Gastroesophageal sphincter (tissue), 4 donors: ENCODE results near the gene CAMKMT. TPM values are rescaled to one million over a fixed set of nuclear protein-coding genes. Genes with fewer than 3 reads are reported as not detected.

Experiments
- ATAC-seq: fragments of 150-250 bp; one replicate; pipeline ENCODE4 v1.9.1; 2016; ENCODE audit warnings: mild to moderate bottlenecking, moderate library complexity
- H3K27ac ChIP-seq, 4 donors: fragments of 200-600 bp; sonication (generic) in 3 of 4; 1 replicate in 3 of 4; 2 replicates in 1 of 4; pipeline ENCODE4 v1.5.1; 2016 to 2019
- H3K27me3 ChIP-seq: fragments of 200-600 bp; sonication (generic); one replicate; pipeline ENCODE4 v1.5.1; 2019
- H3K36me3 ChIP-seq, 2 donors: fragments of 200-600 bp; sonication (generic); one replicate each; pipeline ENCODE4 v1.5.1; 2019; ENCODE audit warnings: control low read depth in 1 of 2
- H3K4me1 ChIP-seq, 3 donors: fragments of 200-600 bp; sonication (generic); 1 replicate in 2 of 3; 2 replicates in 1 of 3; pipeline ENCODE4 v1.5.1; 2016 to 2019; ENCODE audit warnings: control low read depth in 2 of 3
- H3K4me3 ChIP-seq, 2 donors: fragments of 200-600 bp; sonication (generic); one replicate each; pipeline ENCODE4 v1.5.1; 2019; ENCODE audit warnings: mild to moderate bottlenecking in 1 of 2, moderate library complexity in 1 of 2
- H3K9me3 ChIP-seq, 3 donors: fragments of 200-600 bp; sonication (generic); one replicate each; pipeline ENCODE4 v1.5.1; 2017 to 2019; ENCODE audit warnings: control low read depth in 2 of 3
- CTCF ChIP-seq, 4 experiments: fragments of 200-600 bp in 2 of 4; fragments of 450-650 bp in 2 of 4; sonication (generic) in 1 of 4; IDR thresholded peaks; one replicate each; pipeline ENCODE4 v1.5.1; 2017 to 2019; ENCODE audit warnings: antibody characterized with exemption in 4 of 4, mild to moderate bottlenecking in 2 of 4, moderate library complexity in 2 of 4
- EP300 ChIP-seq: sonication (generic); formaldehyde crosslinking; IDR thresholded peaks from one replicate; pipeline ENCODE4 v1.6.1; 2017; ENCODE audit warnings: antibody characterized with exemption, mild to moderate bottlenecking
- POLR2A ChIP-seq, 2 donors: fragments of 450-650 bp; IDR thresholded peaks; one replicate each; pipeline ENCODE4 v1.6.1; 2017; ENCODE audit warnings: antibody characterized with exemption in 2 of 2, mild to moderate bottlenecking in 2 of 2, moderate library complexity in 1 of 2
- POLR2AphosphoS5 ChIP-seq: sonication (generic); formaldehyde crosslinking; IDR thresholded peaks from one replicate; pipeline ENCODE4 v1.6.1; 2017; ENCODE audit warnings: antibody characterized with exemption
- WGBS, 2 donors: methylation state at CpG; one replicate each; pipeline ENCODE4 v1.1.5; 2018; ENCODE audit warnings: low coverage in 1 of 2; 5-methylcytosine and 5-hydroxymethylcytosine counted together
- total RNA-seq, 4 donors: library from RNA; depleted of rRNA; stranded (reverse); fragments of >200 nt; gene quantifications; one replicate each; pipeline ENCODE4 v1.1.0, GENCODE V29; 2016

The CAMKMT gene
- total RNA-seq, 4 donors from 2014 or later = 4.2 to 19.5 (median 11.0) TPM

- Histone ChIP-seq H3K9me3 (no peaks in the 10 kb centered on the region), H3K4me1 (no peaks in the 10 kb centered on the region), H3K27ac (no peak overlapping the region), H3K36me3 (no peaks in the 10 kb centered on the region), H3K4me3 (no peak overlapping the region), H3K27me3 (no peaks in the 10 kb centered on the region)
- TF ChIP-seq EP300 (no peak), POLR2AphosphoS5 (no peak), POLR2A (IDR thresholded peaks at IDR 0.05) (no peak), CTCF (IDR thresholded peaks at IDR 0.05) (no peak)
- no peak for ATAC-seq
- 86 to 90% methylated on average over 1 to 2 of the region's 2 CpGs for WGBS, 2 donors
Observed at GRCh38 chr2:44671276-44671675, 309.5 kb downstream of the CAMKMT start.

GRCh38 chr2:44671916-44672315 lies 310.2 kb downstream of the CAMKMT start:
- no peak for ATAC-seq
- no peaks in the 10 kb centered on the region for H3K36me3 ChIP-seq
- 83 to 86% methylated on average over 4 of the region's 5 CpGs for WGBS, 2 donors

GRCh38 chr2:44672431-44672830 lies 310.7 kb downstream of the CAMKMT start:
- H3K27me3 ChIP-seq = no peaks in the 10 kb centered on the region
- no peak overlapping the region for H3K4me3 ChIP-seq
- no peaks in the 10 kb centered on the region for H3K4me1 ChIP-seq
- 43 to 80% methylated on average over 1 of the region's 1 CpG for WGBS, 2 donors
- no peak for ATAC-seq
- H3K36me3 ChIP-seq = no peaks in the 10 kb centered on the region
- no peak for TF ChIP-seq POLR2A (IDR thresholded peaks at IDR 0.05)
- TF ChIP-seq CTCF (IDR thresholded peaks at IDR 0.05) = no peak
- TF ChIP-seq EP300 = no peak
- TF ChIP-seq POLR2AphosphoS5 = no peak
- no peaks in the 10 kb centered on the region for H3K9me3 ChIP-seq
- H3K27ac ChIP-seq = no peak overlapping the region

More at GRCh38 chr2:44671916-44672315, 310.2 kb downstream of the CAMKMT start:
- no peak overlapping the region for H3K4me3 ChIP-seq
- H3K27ac ChIP-seq = no peak overlapping the region
- no peaks in the 10 kb centered on the region for H3K27me3 ChIP-seq
- no peaks in the 10 kb centered on the region for H3K9me3 ChIP-seq
- TF ChIP-seq EP300 (no peak), CTCF (IDR thresholded peaks at IDR 0.05) (no peak), POLR2A (IDR thresholded peaks at IDR 0.05) (no peak), POLR2AphosphoS5 (no peak)
- H3K4me1 ChIP-seq = no peaks in the 10 kb centered on the region

GRCh38 chr2:44674473-44675284 lies 312.9 kb downstream of the CAMKMT start:
- Histone ChIP-seq H3K27me3 (no peaks in the 10 kb centered on the region), H3K27ac (no peak overlapping the region), H3K9me3 (no peaks in the 10 kb centered on the region), H3K36me3 (no peaks in the 10 kb centered on the region), H3K4me1 (no peaks in the 10 kb centered on the region), H3K4me3 (no peak overlapping the region)
- no peak for TF ChIP-seq POLR2A (IDR thresholded peaks at IDR 0.05)
- TF ChIP-seq EP300 = no peak
- TF ChIP-seq CTCF (IDR thresholded peaks at IDR 0.05) = no peak
- TF ChIP-seq POLR2AphosphoS5 = no peak
- ATAC-seq = no peak
- 52 to 65% methylated on average over 3 to 4 of the region's 4 CpGs for WGBS, 2 donors

GRCh38 chr2:44676379-44676778 lies 314.6 kb downstream of the CAMKMT start:
- 93 to 98% methylated on average over 2 to 3 of the region's 3 CpGs for WGBS, 2 donors

More at GRCh38 chr2:44676379-44676778, 314.6 kb downstream of the CAMKMT start:
- Histone ChIP-seq H3K4me1 (no peaks in the 10 kb centered on the region), H3K9me3 (no peaks in the 10 kb centered on the region), H3K36me3 (no peaks in the 10 kb centered on the region), H3K27ac (no peak overlapping the region), H3K4me3 (no peak overlapping the region), H3K27me3 (no peaks in the 10 kb centered on the region)
- no peak for ATAC-seq
- TF ChIP-seq CTCF (IDR thresholded peaks at IDR 0.05) (no peak), EP300 (no peak), POLR2AphosphoS5 (no peak), POLR2A (IDR thresholded peaks at IDR 0.05) (no peak)
